Neural cell (in vitro differentiated cells): ENCODE results near the gene ASMTL. TPM values are rescaled to one million over a fixed set of nuclear protein-coding genes. Genes with fewer than 3 reads are reported as not detected.

ENCODE experiments used
- H2AFZ ChIP-seq: fragments of 200-600, 300-800 bp; sonication (generic), shearing (Covaris generic); 2 replicates; pipeline ENCODE4 v1.6.0; 2014; ENCODE audit warnings: low read depth, mild to moderate bottlenecking, antibody characterized with exemption, low read length, moderate library complexity
- H3F3A ChIP-seq: fragments of 200-600 bp; shearing (Covaris generic); 2 replicates; pipeline ENCODE4 v1.6.1; 2016; ENCODE audit warnings: mild to moderate bottlenecking, moderate library complexity, mixed read lengths, antibody characterized with exemption, low read length; ENCODE audit not compliant: insufficient read depth, poor library complexity, severe bottlenecking
- H3K27ac ChIP-seq: fragments of 200-600, 300-800 bp; sonication (generic), shearing (Covaris generic); 2 replicates; pipeline ENCODE4 v1.5.1; 2014; ENCODE audit warnings: mild to moderate bottlenecking, low read length, moderate library complexity
- H3K27me3 ChIP-seq: fragments of 300-800, 200-600 bp; sonication (generic), shearing (Covaris generic); 2 replicates; pipeline ENCODE4 v1.6.0; 2014; ENCODE audit warnings: mild to moderate bottlenecking, low read depth, low read length, moderate library complexity; ENCODE audit not compliant: insufficient read depth
- H3K36me3 ChIP-seq: fragments of 300-800, 200-600 bp; sonication (generic), shearing (Covaris generic); 2 replicates; pipeline ENCODE4 v1.5.1; 2014; ENCODE audit warnings: mild to moderate bottlenecking, antibody characterized with exemption, low read length, moderate library complexity; ENCODE audit not compliant: insufficient read depth
- H3K4me2 ChIP-seq: fragments of 300-800, 200-600 bp; sonication (generic), shearing (Covaris generic); 2 replicates; pipeline ENCODE4 v1.6.0; 2014; ENCODE audit warnings: mild to moderate bottlenecking, low read length
- H3K4me3 ChIP-seq: fragments of 300-800, 200-600 bp; sonication (generic), shearing (Covaris generic); 2 replicates; pipeline ENCODE4 v1.5.1; 2014; ENCODE audit warnings: mild to moderate bottlenecking, low read length, moderate library complexity
- H3K79me2 ChIP-seq: fragments of 200-600 bp; shearing (Covaris generic); replicated peaks from 2 replicates; pipeline ENCODE4 v1.6.0; 2014; ENCODE audit warnings: mild to moderate bottlenecking, low read length, moderate library complexity; ENCODE audit not compliant: insufficient read depth
- H3K9ac ChIP-seq: fragments of 300-800, 200-600 bp; sonication (generic), shearing (Covaris generic); 2 replicates; pipeline ENCODE4 v1.6.1; 2016; ENCODE audit warnings: mild to moderate bottlenecking, low read length, mixed read lengths
- H3K9me2 ChIP-seq: fragments of 200-600 bp; shearing (Covaris generic); 2 replicates; pipeline ENCODE4 v1.6.1; 2016; ENCODE audit warnings: mild to moderate bottlenecking, low read length, mixed read lengths; ENCODE audit not compliant: insufficient read depth
- H3K9me3 ChIP-seq: fragments of 200-600, 300-800 bp; sonication (generic), shearing (Covaris generic); 2 replicates; pipeline ENCODE4 v1.6.1; 2016; ENCODE audit warnings: mild to moderate bottlenecking, mixed run types, low read length, moderate library complexity, mixed read lengths
- H4K20me1 ChIP-seq: fragments of 200-600 bp; shearing (Covaris generic); 2 replicates; pipeline ENCODE4 v1.6.1; 2016; ENCODE audit warnings: mild to moderate bottlenecking, mixed run types; ENCODE audit not compliant: insufficient read depth
- CTCF ChIP-seq: fragments of 450-650 bp; IDR thresholded peaks from 2 replicates; pipeline ENCODE4 v1.5.1; 2014; ENCODE audit warnings: antibody characterized with exemption, mild to moderate bottlenecking, moderate library complexity; ENCODE audit not compliant: poor library complexity, severe bottlenecking
- EP300 ChIP-seq: fragments of 450-650 bp; conservative IDR thresholded peaks from 2 replicates; pipeline ENCODE4 v1.6.1; 2014; ENCODE audit warnings: antibody characterized with exemption, mild to moderate bottlenecking, moderate library complexity; ENCODE audit not compliant: poor library complexity, severe bottlenecking
- EZH2 ChIP-seq: fragments of 200-600, 300-800 bp; shearing (Covaris generic), sonication (generic); IDR thresholded peaks from 2 replicates; pipeline ENCODE4 v1.6.1; 2014; ENCODE audit warnings: antibody characterized with exemption, low read length, borderline replicate concordance, mild to moderate bottlenecking; ENCODE audit not compliant: insufficient read depth, poor library complexity, severe bottlenecking
- MXI1 ChIP-seq: fragments of 450-650 bp; conservative IDR thresholded peaks from 2 replicates; pipeline ENCODE4 v1.6.1; 2014; ENCODE audit warnings: antibody characterized with exemption, mild to moderate bottlenecking; ENCODE audit not compliant: poor library complexity, severe bottlenecking
- POLR2AphosphoS5 ChIP-seq: IDR thresholded peaks from 2 replicates; pipeline ENCODE4 v1.6.1; 2012
- RAD21 ChIP-seq: fragments of 450-650 bp; conservative IDR thresholded peaks from 2 replicates; pipeline ENCODE4 v1.6.1; 2014; ENCODE audit warnings: antibody characterized with exemption, mild to moderate bottlenecking, moderate library complexity
- REST ChIP-seq: IDR thresholded peaks from 2 replicates; pipeline ENCODE4 v1.6.1; 2012; ENCODE audit warnings: borderline replicate concordance
- SMC3 ChIP-seq: fragments of 450-650 bp; conservative IDR thresholded peaks from 2 replicates; pipeline ENCODE4 v1.6.1; 2014; ENCODE audit warnings: antibody characterized with exemption, mild to moderate bottlenecking, moderate library complexity; ENCODE audit not compliant: poor library complexity
- TAF1 ChIP-seq: IDR thresholded peaks from 2 replicates; pipeline ENCODE4 v1.6.1; 2012; ENCODE audit warnings: low read depth
- polyA plus RNA-seq: library from polyadenylated mRNA; depleted of rRNA; stranded (reverse); fragments of >200 nt; gene quantifications from 2 replicates; pipeline ENCODE4 v1.2.3, GENCODE V29; 2014

ASMTL gene
- polyA plus RNA-seq, 1 donor from 2014 or later: 25.9 TPM

- Histone ChIP-seq H3K27ac (no peak overlapping the region), H3K9me3 (no peaks in the 10 kb centered on the region), H3F3A (no peaks in the 10 kb centered on the region), H4K20me1 (no peaks in the 10 kb centered on the region), H3K27me3 (no peaks in the 10 kb centered on the region), H3K9ac (no peak overlapping the region), H3K36me3 (no peaks in the 10 kb centered on the region), H3K4me2 (no peak overlapping the region), H3K9me2 (no peaks in the 10 kb centered on the region), H2AFZ (no peak overlapping the region), H3K4me3 (no peak overlapping the region), H3K79me2 (no peaks in the 10 kb centered on the region)
- TF ChIP-seq CTCF (no peak), RAD21 (no peak), SMC3 (no peak), POLR2AphosphoS5 (no peak), REST (no peak), EZH2 (no peak), EP300 (no peak), MXI1 (no peak), TAF1 (no peak)
Observed at GRCh38 chrX:1486177-1486576, 33.5 kb upstream of the ASMTL start.

GRCh38 chrX:1485033-1485432 lies 32.3 kb upstream of the ASMTL start:
- no peaks in the 10 kb centered on the region for H3K9me3 ChIP-seq
- H3K4me2 ChIP-seq: no peak overlapping the region
- no peak overlapping the region for H3K4me3 ChIP-seq
- no peaks in the 10 kb centered on the region for H3K36me3 ChIP-seq
- no peak overlapping the region for H3K27ac ChIP-seq
- TF ChIP-seq MXI1 (no peak), TAF1 (no peak), CTCF (no peak)
- H3K9me2 ChIP-seq: no peaks in the 10 kb centered on the region
- no peaks in the 10 kb centered on the region for H3K79me2 ChIP-seq
- no peaks in the 10 kb centered on the region for H3K27me3 ChIP-seq
- no peaks in the 10 kb centered on the region for H4K20me1 ChIP-seq
- no peak overlapping the region for H3K9ac ChIP-seq
- H2AFZ ChIP-seq: no peak overlapping the region
- H3F3A ChIP-seq: no peaks in the 10 kb centered on the region
